ENCODE results near the gene ETV6.

The ETV6 gene

DNA sequence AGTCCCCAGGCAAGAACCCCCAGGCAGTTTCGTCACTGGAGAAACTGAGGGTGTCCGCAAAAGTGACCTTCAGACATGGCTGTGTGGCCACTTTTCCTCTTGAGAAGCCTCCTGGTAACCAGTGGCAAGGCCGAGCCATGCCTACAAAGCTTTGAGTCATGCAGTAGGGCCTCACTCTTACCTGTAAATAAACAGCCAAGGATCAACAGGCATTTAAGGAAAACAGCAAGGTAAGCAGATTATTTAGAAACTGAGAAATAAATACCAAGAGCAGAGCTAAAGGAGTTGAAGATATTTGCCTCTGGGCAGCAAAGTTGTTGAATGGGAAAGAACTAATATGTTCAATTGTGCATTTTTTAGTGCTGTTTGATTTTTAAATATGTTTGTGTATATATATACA, 280.2 kb downstream of the ETV6 start:
- no peak for TF ChIP-seq POLR2AphosphoS5 (IDR thresholded peaks at IDR 0.05; ENCODE audit: low read depth, low read length)
- TF ChIP-seq FOXP2 (optimal IDR thresholded peaks at IDR 0.05; ENCODE audit: borderline replicate concordance, extremely low read depth, extremely low read length, insufficient read depth) = no peak
- TF ChIP-seq, protein P1, sequence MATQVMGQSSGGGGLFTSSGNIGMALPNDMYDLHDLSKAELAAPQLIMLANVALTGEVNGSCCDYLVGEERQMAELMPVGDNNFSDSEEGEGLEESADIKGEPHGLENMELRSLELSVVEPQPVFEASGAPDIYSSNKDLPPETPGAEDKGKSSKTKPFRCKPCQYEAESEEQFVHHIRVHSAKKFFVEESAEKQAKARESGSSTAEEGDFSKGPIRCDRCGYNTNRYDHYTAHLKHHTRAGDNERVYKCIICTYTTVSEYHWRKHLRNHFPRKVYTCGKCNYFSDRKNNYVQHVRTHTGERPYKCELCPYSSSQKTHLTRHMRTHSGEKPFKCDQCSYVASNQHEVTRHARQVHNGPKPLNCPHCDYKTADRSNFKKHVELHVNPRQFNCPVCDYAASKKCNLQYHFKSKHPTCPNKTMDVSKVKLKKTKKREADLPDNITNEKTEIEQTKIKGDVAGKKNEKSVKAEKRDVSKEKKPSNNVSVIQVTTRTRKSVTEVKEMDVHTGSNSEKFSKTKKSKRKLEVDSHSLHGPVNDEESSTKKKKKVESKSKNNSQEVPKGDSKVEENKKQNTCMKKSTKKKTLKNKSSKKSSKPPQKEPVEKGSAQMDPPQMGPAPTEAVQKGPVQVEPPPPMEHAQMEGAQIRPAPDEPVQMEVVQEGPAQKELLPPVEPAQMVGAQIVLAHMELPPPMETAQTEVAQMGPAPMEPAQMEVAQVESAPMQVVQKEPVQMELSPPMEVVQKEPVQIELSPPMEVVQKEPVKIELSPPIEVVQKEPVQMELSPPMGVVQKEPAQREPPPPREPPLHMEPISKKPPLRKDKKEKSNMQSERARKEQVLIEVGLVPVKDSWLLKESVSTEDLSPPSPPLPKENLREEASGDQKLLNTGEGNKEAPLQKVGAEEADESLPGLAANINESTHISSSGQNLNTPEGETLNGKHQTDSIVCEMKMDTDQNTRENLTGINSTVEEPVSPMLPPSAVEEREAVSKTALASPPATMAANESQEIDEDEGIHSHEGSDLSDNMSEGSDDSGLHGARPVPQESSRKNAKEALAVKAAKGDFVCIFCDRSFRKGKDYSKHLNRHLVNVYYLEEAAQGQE (IDR thresholded peaks at IDR 0.05; ENCODE audit: insufficient read depth in 1 of 2, low read depth in 2 of 2, low read length in 2 of 2) = no peak
- no peak for TF ChIP-seq SIN3A (IDR thresholded peaks at IDR 0.05; ENCODE audit: borderline replicate concordance, insufficient read depth, low read length)
- TF ChIP-seq TAF1 (IDR thresholded peaks at IDR 0.05; ENCODE audit: borderline replicate concordance, insufficient read depth, low read length) = no peak

GRCh38 chr12:11939223-11939622, 289.7 kb downstream of the ETV6 start:
- TF ChIP-seq, protein P1 (IDR thresholded peaks at IDR 0.05; ENCODE audit: insufficient read depth in 1 of 2, low read depth in 2 of 2, low read length in 2 of 2) = no peak
- no peak for TF ChIP-seq TAF1 (IDR thresholded peaks at IDR 0.05; ENCODE audit: borderline replicate concordance, insufficient read depth, low read length)
- TF ChIP-seq FOXP2 (optimal IDR thresholded peaks at IDR 0.05; ENCODE audit: borderline replicate concordance, extremely low read depth, extremely low read length, insufficient read depth) = no peak
- TF ChIP-seq SIN3A (IDR thresholded peaks at IDR 0.05; ENCODE audit: borderline replicate concordance, insufficient read depth, low read length) = no peak
- no peak for TF ChIP-seq POLR2AphosphoS5 (IDR thresholded peaks at IDR 0.05; ENCODE audit: low read depth, low read length)

DNA sequence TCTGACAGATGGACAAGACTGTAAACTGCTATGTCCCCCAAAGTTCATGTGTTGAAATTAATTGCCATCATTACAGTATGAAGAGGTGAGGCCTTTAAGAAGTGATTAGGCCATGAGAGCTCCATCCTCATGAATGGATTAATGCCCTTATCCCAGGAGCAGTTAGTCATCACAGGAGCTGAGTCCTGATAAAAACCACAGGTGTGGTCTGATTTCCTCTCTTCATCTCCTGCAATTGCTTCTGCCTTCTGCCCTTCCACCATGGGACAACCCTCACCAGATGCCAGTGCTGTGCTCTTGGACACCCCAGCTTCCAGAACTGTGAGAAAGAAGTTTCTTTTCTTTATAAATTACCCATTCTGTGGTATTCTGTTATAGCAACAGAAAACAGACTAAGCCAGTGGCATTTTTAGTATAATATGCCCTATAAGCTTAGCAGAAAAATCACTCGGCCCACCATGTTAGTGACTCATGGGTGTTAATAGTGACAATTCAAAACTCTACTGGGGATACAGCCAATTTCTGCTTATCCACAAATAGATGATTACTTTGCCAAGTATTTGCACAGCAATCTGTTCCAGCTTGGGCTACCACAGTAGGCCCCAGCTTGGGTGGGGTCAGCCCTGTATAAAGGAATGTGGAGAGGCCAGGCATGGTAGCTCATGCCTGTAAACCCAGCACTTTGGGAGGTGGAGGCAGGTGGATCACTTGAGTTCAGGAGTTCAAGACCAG, 292.3 kb downstream of the ETV6 start:
- TF ChIP-seq POLR2AphosphoS5 (IDR thresholded peaks at IDR 0.05; ENCODE audit: low read depth, low read length) (no peak), FOXP2 (optimal IDR thresholded peaks at IDR 0.05; ENCODE audit: borderline replicate concordance, extremely low read depth, extremely low read length, insufficient read depth) (no peak), SIN3A (IDR thresholded peaks at IDR 0.05; ENCODE audit: borderline replicate concordance, insufficient read depth, low read length) (no peak), TAF1 (IDR thresholded peaks at IDR 0.05; ENCODE audit: borderline replicate concordance, insufficient read depth, low read length) (no peak)
- TF ChIP-seq, protein P1 (IDR thresholded peaks at IDR 0.05; ENCODE audit: insufficient read depth in 1 of 2, low read depth in 2 of 2, low read length in 2 of 2) = no peak

- TF ChIP-seq FOXP2 (optimal IDR thresholded peaks at IDR 0.05; ENCODE audit: borderline replicate concordance, extremely low read depth, extremely low read length, insufficient read depth) (no peak), TAF1 (IDR thresholded peaks at IDR 0.05; ENCODE audit: borderline replicate concordance, insufficient read depth, low read length) (no peak), POLR2AphosphoS5 (IDR thresholded peaks at IDR 0.05; ENCODE audit: low read depth, low read length) (no peak)
- TF ChIP-seq, protein P1 (IDR thresholded peaks at IDR 0.05; ENCODE audit: insufficient read depth in 1 of 2, low read depth in 2 of 2, low read length in 2 of 2) = no peak
Observed at GRCh38 chr12:11943919-11944700, 294.6 kb downstream of the ETV6 start.
